Colonic mucosa (tissue), 4 donors: ENCODE data around the gene STAMBPL1. TPM values are rescaled to one million over a fixed set of nuclear protein-coding genes. Genes with fewer than 3 reads are reported as not detected.

Source experiments
- DNase-seq: peaks from one replicate; pipeline ENCODE4 v3.0.0-alpha.2; 2020
- H3K27ac ChIP-seq: fragments of 200-600 bp; one replicate; pipeline ENCODE4 v1.8.0; 2021
- H3K27me3 ChIP-seq: fragments of 200-600 bp; one replicate; pipeline ENCODE4 v1.8.0; 2021
- H3K36me3 ChIP-seq: fragments of 200-600 bp; one replicate; pipeline ENCODE4 v1.8.0; 2021
- H3K4me1 ChIP-seq: fragments of 200-600 bp; one replicate; pipeline ENCODE4 v1.8.0; 2021; ENCODE audit warnings: mild to moderate bottlenecking
- H3K4me3 ChIP-seq: fragments of 200-600 bp; one replicate; pipeline ENCODE4 v1.8.0; 2021
- H3K9ac ChIP-seq, 2 donors: one replicate each; pipeline ENCODE4 v1.7.0; 2013; ENCODE audit warnings: control low read depth in 2 of 2, low read depth in 2 of 2, low read length in 2 of 2
- H3K9me3 ChIP-seq: fragments of 200-600 bp; one replicate; pipeline ENCODE4 v1.8.0; 2021
- intact Hi-C: fragments of 100-400 bp; cut with DNase I; formaldehyde crosslinking; loops from one replicate; pipeline ENCODE4 v1.14.1; 2022
- total RNA-seq, 2 donors: library from RNA; stranded (reverse); fragmentation: NEBNext Ultra II Directional in 1 of 2; extraction: Animal tissue kit (Norgen Biotek cat#: 25700) in 1 of 2; gene quantifications; one replicate each; pipeline ENCODE4 v1.2.1, GENCODE V29; 2021
- TF ChIP-seq, protein P1 (sequence below): fragments of 200-600 bp; IDR thresholded peaks from one replicate; pipeline ENCODE4 v1.8.0; 2022; ENCODE audit warnings: antibody characterized with exemption, mild to moderate bottlenecking
- donor health status: healthy.
- donor health status: DM: no; HTN: no; CAD: no.
- donor health status: DM: no; HTN: no; CAD: no.

Gene STAMBPL1
- total RNA-seq, 2 donors from 2014 or later, result 16.3 to 20.4 TPM

DNA sequence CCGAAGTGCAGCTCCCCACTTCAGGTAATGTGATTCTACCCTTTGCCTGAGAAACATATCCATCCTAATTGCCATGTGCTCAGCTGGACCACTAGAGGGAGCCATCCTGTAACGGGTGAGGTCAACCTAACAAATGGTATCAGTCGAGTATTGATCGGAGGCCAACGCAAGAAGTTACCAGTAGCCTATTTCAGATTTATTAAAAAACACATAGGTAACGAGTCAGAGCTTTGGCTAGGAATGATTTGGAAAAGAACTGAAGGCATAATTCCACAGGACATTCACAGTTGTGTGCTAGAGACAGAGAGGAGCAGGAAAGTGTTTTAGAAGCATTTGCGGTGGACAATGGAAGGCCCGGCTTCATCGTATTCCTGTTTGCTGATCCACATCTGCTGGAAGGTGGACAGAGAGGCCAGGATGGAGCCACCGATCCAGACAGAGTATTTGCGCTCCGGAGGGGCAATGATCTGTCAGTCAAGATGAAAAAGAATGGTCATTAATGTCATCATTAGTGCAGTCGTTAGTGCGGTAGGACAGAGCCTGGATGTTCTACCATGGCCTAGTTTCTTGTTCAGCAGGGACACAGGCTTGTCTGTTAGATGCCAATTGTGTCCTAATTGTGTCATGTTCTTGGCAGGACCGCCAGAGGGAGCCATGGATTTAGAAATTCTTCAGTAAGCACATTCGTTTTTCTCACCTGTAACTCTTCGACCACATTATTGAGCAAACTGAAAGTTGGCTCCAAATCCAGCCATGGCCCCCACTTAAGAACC is 55.0 kb downstream of the STAMBPL1 start:
- Histone ChIP-seq H3K4me3 (no peak overlapping the region), H3K9ac (no peak overlapping the region), H3K27ac (peak overlapping the region; percentile 13), H3K36me3 (no peaks in the 10 kb centered on the region), H3K27me3 (no peaks in the 10 kb centered on the region), H3K4me1 (no peaks in the 10 kb centered on the region), H3K9me3 (no peaks in the 10 kb centered on the region)
- intact Hi-C loops, result loop anchor here (2.0 to 5.0 kb wide), 3 partner anchors 52 to 280 kb away; partner anchors contain the start of gene STAMBPL1
- DNase-seq, result peak; percentile 78
- TF ChIP-seq, protein P1, sequence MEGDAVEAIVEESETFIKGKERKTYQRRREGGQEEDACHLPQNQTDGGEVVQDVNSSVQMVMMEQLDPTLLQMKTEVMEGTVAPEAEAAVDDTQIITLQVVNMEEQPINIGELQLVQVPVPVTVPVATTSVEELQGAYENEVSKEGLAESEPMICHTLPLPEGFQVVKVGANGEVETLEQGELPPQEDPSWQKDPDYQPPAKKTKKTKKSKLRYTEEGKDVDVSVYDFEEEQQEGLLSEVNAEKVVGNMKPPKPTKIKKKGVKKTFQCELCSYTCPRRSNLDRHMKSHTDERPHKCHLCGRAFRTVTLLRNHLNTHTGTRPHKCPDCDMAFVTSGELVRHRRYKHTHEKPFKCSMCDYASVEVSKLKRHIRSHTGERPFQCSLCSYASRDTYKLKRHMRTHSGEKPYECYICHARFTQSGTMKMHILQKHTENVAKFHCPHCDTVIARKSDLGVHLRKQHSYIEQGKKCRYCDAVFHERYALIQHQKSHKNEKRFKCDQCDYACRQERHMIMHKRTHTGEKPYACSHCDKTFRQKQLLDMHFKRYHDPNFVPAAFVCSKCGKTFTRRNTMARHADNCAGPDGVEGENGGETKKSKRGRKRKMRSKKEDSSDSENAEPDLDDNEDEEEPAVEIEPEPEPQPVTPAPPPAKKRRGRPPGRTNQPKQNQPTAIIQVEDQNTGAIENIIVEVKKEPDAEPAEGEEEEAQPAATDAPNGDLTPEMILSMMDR, result peak; percentile 63

DNA sequence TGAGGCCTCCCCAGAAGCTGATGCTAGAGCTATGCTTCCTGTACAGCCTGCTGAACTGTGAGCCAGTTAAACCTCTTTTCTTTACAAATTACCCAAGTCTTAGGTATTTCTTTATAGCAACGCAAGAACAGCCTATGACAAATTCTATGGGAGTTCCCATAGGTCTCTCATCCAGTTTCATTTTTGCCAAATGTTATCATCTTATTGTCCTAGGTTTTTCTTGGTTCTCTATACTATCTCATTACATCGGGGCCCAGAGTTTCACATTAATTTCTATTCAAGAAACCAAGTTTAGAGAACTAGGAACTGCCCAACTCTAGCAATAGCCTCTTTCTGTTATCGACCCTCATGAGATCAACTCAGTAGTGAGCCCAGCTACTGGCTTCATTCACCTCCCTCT is 56.6 kb downstream of the STAMBPL1 start:
- Histone ChIP-seq H3K9ac (no peak overlapping the region), H3K27ac (no peak overlapping the region), H3K4me3 (no peak overlapping the region), H3K4me1 (no peaks in the 10 kb centered on the region), H3K36me3 (no peaks in the 10 kb centered on the region), H3K9me3 (no peaks in the 10 kb centered on the region), H3K27me3 (no peaks in the 10 kb centered on the region)
- intact Hi-C loops, result loop anchor here (5.0 kb wide), 1 partner anchor 51 kb away; no protein-coding TSS in a partner anchor
- no peak for DNase-seq
- TF ChIP-seq, protein P1, result no peak

DNA sequence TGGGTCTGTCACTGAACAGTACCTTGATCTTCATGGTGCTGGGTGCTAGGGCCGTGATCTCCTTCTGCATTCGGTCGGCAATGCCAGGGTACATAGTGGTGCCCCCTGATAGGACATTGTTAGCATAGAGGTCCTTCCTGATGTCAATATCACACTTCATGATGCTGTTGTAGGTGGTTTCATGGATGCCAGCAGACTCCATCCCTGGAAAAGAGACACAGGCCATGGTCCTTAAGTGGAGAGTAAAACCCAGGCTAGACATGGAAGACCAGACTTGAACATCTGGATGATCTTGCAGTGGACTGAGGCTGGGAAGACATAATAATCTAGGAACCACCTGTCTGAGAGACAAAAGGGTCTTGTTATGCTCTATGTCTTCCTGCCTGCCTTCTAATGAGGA is 58.0 kb downstream of the STAMBPL1 start:
- no peaks in the 10 kb centered on the region for H3K4me1 ChIP-seq
- intact Hi-C loops, result loop anchor here (5.0 kb wide), 1 partner anchor 49 kb away; no protein-coding TSS in a partner anchor
- no peak overlapping the region for H3K9ac ChIP-seq
- no peaks in the 10 kb centered on the region for H3K36me3 ChIP-seq
- DNase-seq, result no peak
- TF ChIP-seq, protein P1, result no peak
- H3K9me3 ChIP-seq, result no peaks in the 10 kb centered on the region
- no peak overlapping the region for H3K27ac ChIP-seq
- H3K4me3 ChIP-seq, result no peak overlapping the region
- H3K27me3 ChIP-seq, result no peaks in the 10 kb centered on the region

DNA sequence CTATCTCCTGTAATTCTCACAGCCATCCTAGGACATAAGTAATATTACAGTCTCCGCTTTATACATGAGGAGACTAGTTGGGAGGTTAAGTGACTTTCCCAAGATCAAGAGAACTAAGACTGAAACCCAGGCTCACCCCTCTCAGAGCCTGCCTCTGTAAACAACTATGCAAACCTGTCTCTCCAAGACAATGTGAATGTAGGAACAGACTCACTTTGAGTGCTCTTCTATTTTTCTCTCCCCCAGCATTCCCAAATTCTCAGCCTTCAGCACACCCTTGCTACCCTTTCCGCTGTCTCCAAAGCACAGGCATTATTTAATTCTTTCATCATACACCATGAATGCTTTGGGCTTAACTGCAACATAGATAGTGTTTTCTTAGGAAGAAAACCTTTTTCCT is 58.9 kb downstream of the STAMBPL1 start:
- Histone ChIP-seq H3K27ac (no peak overlapping the region), H3K9me3 (no peaks in the 10 kb centered on the region)
- intact Hi-C loops, result loop anchor here (5.0 kb wide), 1 partner anchor 48 kb away; no protein-coding TSS in a partner anchor

DNA sequence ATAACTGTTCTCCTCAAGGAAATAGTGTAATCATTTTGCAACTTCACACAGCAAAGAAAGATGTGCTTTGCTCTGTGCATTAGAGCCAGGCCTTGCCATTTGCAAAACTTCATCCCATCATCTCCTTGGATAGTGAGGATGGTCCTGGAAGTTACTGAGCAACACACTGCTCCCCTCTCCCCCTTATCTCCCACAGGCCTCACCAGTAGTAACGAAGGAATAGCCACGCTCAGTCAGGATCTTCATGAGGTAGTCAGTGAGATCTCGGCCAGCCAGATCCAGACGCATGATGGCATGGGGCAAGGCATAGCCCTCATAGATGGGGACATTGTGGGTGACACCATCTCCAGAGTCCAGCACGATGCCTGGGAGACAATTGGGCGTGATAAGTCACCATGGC is 61.0 kb downstream of the STAMBPL1 start:
- no peak overlapping the region for H3K27ac ChIP-seq

More for the DNA sequence above, 58.9 kb downstream of the STAMBPL1 start:
- no peaks in the 10 kb centered on the region for H3K4me1 ChIP-seq
- no peaks in the 10 kb centered on the region for H3K27me3 ChIP-seq
- H3K36me3 ChIP-seq, result no peaks in the 10 kb centered on the region
- no peak overlapping the region for H3K4me3 ChIP-seq
- TF ChIP-seq, protein P1, result no peak
- no peak overlapping the region for H3K9ac ChIP-seq
- no peak for DNase-seq

More for the DNA sequence above, 61.0 kb downstream of the STAMBPL1 start:
- Histone ChIP-seq H3K9me3 (no peaks in the 10 kb centered on the region), H3K4me3 (no peak overlapping the region), H3K36me3 (no peaks in the 10 kb centered on the region), H3K27me3 (no peaks in the 10 kb centered on the region), H3K4me1 (no peaks in the 10 kb centered on the region), H3K9ac (no peak overlapping the region)
- intact Hi-C loops, result no loop called here
- no peak for DNase-seq
- TF ChIP-seq, protein P1, result no peak
